HG02885 (cell line): ENCODE measurements around the gene DIP2C.
"Not testable (repeated sequence)": the region's sequence is repeated elsewhere in the genome, so short reads cannot be mapped to it uniquely, and the experiment has no call there.

Experiments used
- ATAC-seq: cut with Tn5 transposase; IDR thresholded peaks from one replicate; pipeline ENCODE4 v1.9.1; 2021; ENCODE audit warnings: mild to moderate bottlenecking; ENCODE audit not compliant: unreplicated experiment, poor library complexity

DIP2C gene

GRCh38 chr10:546971-547590 is 142.4 kb downstream of the DIP2C start:
- ATAC-seq, result no peak

GRCh38 chr10:546451-546850 is 143.0 kb downstream of the DIP2C start:
- ATAC-seq, result no peak

DNA sequence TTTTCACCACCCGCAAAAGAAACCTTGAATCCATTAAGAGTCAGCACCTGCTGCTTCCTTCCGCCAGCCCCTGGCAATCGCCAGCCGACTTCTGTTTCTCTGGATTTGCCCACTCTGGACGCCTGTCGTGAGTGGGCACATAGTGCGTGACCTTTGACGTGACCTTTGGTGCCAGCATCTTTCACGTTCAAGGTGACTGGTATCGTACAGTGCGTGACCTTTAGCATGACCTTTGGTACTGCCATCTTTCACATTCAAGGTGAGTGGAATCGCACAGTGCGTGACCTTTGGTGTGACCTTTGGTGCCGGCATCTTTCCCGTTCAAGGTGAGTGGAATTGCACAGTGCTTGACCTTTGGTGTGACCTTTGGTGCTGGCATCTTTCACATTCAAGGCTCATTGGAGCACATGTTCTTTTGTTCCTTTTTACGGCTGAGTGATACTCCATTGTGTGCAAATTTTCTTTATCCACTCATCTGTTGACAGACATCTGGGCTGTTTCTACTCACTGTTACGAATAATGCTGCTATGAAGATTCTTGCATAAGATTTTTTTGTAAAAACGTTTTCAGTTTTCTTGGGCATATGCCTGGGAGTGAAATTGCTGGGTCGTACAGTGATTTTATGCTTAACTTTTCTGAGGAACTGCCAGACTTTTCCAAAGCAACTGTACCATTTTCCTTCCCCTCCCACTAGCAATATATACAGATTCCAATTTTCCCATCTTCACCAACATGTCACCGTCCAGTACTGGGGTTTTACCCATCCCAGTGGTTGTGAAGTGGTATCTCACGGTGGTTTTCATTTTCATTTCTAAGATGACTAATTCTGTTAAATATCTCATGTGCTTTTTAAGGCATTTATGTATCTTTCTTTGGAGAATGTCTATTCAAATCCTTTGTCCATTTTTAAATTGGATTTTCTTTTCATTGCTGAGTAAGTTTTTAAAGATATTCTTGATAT is 145.3 kb downstream of the DIP2C start:
- ATAC-seq, result no peak

DNA sequence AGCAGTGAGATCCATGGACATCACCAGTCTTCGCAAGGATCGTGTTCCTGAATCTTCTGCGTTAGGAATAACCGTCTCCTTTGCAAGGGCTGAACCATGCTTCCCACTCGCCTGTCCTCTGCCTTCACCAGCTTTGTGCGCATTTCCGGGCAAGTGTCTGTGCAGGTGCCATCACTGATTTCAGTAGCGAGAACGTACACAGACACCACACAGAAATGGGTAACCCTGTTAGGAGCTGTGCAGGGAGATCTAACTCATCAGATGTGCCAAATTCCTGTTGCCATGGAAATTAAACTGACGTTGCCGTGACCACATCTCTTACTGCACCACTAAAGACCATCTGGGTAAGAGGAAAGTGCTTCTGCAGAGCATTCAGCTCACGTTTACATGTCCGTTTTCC is 146.3 kb downstream of the DIP2C start:
- ATAC-seq, result no peak

DNA sequence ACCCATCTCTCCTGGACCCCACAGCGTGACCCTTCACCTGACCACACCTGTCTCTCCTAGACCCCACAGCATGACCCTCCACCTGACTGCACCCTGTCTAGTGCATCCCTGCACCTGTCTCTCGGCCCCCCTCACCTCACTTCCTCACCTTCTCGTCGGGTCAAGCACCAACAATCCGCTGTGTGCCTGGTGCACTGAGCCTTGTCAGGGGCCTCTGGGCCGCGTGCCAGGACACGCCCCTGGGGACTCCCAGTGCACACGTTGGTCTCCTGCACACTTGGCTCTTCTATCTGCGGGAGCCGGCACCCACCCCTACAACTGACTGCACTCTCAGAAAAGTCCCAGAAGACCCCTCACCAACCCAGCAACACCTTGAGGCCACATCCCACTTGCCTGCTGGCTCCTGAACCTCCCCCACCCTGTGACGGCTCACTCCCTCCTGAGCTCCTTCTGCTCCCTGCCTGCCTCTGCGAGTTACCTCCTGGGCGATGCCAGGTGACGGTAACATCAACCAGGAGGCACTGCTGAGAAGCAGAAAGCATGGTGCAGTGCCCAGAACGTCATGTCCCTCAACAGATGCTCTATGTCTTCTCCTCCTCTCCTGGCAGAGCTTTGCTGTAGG is 147.6 kb downstream of the DIP2C start:
- peak; percentile 62 for ATAC-seq

- ATAC-seq, result no peak
These were observed 148.4 kb downstream of the DIP2C start for GRCh38 chr10:541041-541440.

DNA sequence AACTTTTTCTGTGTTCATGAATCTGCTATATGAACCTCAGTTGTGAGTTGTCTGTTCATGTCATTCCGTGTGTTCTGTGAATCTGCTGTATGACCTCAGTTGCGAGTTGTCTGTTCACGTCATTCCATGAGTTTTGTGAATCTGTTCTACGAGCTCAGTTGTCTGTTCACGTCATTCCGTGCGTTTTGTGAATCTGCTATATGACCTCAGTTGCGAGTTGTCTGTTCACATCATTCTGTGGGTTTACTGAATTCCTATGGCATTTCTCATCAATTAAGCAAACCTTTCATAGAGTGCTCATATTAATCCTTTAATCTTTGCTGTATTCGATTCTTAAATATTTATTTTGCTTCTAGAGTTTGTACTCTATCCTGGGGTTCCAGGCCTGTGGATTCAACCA is 150.6 kb downstream of the DIP2C start:
- ATAC-seq, result no peak

DNA sequence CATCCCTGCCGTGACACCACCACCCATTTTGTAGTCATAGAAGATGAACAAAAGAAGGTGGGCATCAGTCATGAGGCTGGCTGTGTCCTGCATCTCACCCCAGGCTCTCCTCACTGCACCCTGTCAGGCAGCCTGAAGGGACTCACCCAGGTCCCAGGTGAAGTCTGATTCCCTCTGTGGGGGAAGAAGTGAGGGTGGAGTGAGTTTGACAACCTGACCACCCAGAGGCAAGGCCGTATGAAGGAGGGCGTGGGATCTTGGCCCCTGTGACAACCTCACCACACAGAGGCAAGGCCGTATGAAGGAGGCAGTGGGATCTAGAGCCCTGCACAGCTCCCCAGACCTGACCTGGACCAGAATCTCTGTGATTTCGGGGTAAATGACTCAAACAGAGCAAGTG is 152.5 kb downstream of the DIP2C start:
- ATAC-seq, result no peak

- ATAC-seq, result no peak
These were observed 153.0 kb downstream of the DIP2C start for GRCh38 chr10:536371-536925.

GRCh38 chr10:535952-536351 is 153.5 kb downstream of the DIP2C start:
- ATAC-seq, result no peak

DNA sequence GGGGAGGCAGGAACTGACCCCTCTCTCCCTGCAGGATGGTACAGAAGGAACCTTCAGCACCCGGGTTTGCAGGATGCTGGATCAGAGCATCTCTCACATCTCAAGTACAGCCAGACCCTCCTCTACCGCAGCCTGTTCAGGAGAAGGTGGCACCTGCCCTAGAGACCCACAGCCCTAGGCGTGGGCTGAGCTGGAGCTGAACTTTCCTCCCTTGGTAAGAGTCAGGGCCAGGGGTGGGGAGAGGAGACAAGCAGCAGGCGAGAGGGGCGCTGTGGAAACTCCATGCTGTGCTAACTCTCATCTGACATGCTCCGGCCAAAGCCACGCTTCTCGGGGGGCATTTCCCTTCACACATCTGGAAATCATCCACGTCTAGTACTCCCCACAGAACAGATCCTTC is 154.4 kb downstream of the DIP2C start:
- no peak for ATAC-seq

GRCh38 chr10:534047-534566 is 155.4 kb downstream of the DIP2C start:
- no peak for ATAC-seq

- no peak for ATAC-seq
These were observed 155.9 kb downstream of the DIP2C start for GRCh38 chr10:533611-534010.

- ATAC-seq, result no peak
These were observed 156.3 kb downstream of the DIP2C start for GRCh38 chr10:533186-533585.

- ATAC-seq, result not testable (repeated sequence)
These were observed 157.1 kb downstream of the DIP2C start for GRCh38 chr10:532331-532730.

GRCh38 chr10:531541-531940 is 157.9 kb downstream of the DIP2C start:
- ATAC-seq, result no peak

DNA sequence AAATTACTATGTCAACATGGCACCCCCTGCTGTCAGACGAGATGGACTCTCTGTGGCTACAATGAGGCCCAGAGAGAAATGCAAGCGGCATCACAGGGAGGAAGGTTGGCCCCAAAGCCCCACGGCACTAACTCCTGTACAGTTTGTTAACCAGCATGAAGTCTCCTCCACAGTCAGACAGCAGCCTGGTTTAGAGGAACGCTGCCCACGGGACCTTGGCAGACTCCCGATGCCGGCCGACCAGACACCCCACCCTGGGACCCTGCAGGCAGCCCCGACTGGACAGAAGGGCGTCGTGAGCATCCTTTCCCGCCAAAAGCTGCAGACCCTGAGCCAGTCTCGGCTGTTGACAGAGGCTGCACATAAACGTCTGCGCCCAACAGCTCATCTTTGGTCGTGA is 158.8 kb downstream of the DIP2C start:
- no peak for ATAC-seq

DNA sequence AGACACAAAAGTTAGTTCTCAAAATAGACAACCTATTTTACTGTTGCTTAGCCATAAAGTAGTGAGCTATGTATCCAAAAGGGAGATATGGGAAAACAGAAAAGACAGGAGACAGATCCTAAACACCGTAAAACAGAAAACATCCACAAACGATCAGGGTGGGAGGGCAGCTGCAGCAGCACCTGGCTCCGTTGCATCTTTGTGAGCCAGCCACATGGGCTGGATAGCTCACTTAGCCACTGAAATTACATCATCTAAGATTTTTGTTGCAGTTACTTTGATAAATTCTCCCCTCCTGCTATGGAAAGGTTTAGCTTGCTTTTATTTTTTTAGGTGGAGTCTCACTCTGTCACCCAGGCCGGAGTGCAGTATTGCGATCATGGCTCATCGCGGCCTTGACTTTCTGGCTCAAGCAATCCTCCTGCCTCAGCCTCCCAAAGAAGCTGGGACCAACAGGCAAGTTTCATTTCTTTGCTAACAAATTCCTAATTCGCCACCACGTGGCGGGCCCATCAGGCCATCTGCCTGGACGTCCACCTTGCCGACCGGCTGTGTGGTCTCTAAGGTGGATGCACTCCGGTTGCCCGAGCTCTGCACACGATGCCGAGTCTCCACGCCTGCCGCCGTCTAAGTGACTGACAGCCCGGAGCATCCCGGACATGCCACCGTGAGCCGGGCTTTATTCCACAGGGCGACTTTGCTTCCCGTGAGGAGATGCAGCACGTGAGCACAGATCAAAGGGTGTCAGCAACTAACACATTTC is 159.8 kb downstream of the DIP2C start:
- no peak for ATAC-seq

GRCh38 chr10:528173-529165 is 161.0 kb downstream of the DIP2C start:
- no peak for ATAC-seq
